OCI-LY1 (cell line): ENCODE results near the gene PXDN.
"Not testable (repeated sequence)": the region's sequence is repeated elsewhere in the genome, so short reads cannot be mapped to it uniquely, and the experiment has no call there.

Source experiments
- CTCF ChIP-seq: fragments of 200-600 bp; sonication (generic), shearing (Covaris generic); IDR thresholded peaks from 2 replicates; pipeline ENCODE4 v1.5.1; 2017; ENCODE audit warnings: mild to moderate bottlenecking, antibody characterized with exemption, low read length, moderate library complexity, mixed read lengths
- EZH2 ChIP-seq: fragments of 200-600 bp; sonication (generic), shearing (Covaris generic); IDR thresholded peaks from 2 replicates; pipeline ENCODE4 v1.8.0; 2017; ENCODE audit warnings: borderline replicate concordance, mixed run types, mild to moderate bottlenecking, antibody characterized with exemption, low read length, moderate library complexity, mixed read lengths

GRCh38 chr2:1733298-1733697 is 11.0 kb downstream of the PXDN start:
- not testable (repeated sequence) for TF ChIP-seq CTCF, EZH2
